Body of pancreas (tissue), 4 donors: ENCODE measurements around the gene NCBP1.

ENCODE experiments used
- POLR2A ChIP-seq, 3 donors: fragments of 450-650 bp; IDR thresholded peaks; one replicate each; pipeline ENCODE4 v1.6.1; 2016; ENCODE audit warnings: antibody characterized with exemption in 3 of 3, mild to moderate bottlenecking in 2 of 3
- TF ChIP-seq, protein P1 (sequence below), 7 experiments: fragments of 450-650 bp in 4 of 7; fragments of 200-600 bp in 3 of 7; sonication (generic) in 3 of 7; IDR thresholded peaks; one replicate each; pipeline ENCODE4 v1.5.1; 2016 to 2019; ENCODE audit warnings: antibody characterized with exemption in 7 of 7

GRCh38 chr9:97625620-97626019 lies 8.0 kb upstream of the NCBP1 start:
- TF ChIP-seq, protein P1, sequence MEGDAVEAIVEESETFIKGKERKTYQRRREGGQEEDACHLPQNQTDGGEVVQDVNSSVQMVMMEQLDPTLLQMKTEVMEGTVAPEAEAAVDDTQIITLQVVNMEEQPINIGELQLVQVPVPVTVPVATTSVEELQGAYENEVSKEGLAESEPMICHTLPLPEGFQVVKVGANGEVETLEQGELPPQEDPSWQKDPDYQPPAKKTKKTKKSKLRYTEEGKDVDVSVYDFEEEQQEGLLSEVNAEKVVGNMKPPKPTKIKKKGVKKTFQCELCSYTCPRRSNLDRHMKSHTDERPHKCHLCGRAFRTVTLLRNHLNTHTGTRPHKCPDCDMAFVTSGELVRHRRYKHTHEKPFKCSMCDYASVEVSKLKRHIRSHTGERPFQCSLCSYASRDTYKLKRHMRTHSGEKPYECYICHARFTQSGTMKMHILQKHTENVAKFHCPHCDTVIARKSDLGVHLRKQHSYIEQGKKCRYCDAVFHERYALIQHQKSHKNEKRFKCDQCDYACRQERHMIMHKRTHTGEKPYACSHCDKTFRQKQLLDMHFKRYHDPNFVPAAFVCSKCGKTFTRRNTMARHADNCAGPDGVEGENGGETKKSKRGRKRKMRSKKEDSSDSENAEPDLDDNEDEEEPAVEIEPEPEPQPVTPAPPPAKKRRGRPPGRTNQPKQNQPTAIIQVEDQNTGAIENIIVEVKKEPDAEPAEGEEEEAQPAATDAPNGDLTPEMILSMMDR (IDR thresholded peaks at IDR 0.05), result no peak
- no peak for TF ChIP-seq POLR2A (IDR thresholded peaks at IDR 0.05)
